Activated T-cell treated with anti-CD3 and anti-CD28 coated beads for 1 hour (primary cell): Measurements from ENCODE around the gene RPP40.
"Not testable (repeated sequence)": the region's sequence is repeated elsewhere in the genome, so short reads cannot be mapped to it uniquely, and the experiment has no call there.

ENCODE experiments used
- DNase-seq: peaks from one replicate; pipeline ENCODE4 v3.0.0-alpha.2; 2020; ENCODE audit warnings: low read depth

Gene RPP40

GRCh38 chr6:5003604-5004372, at the start of gene RPP40:
Gene RPP40, minus strand, starts transcription at chr6:5004037. Its CDS starts 35 bp downstream, at chr6:5004002.
- DNase-seq: peak; percentile 98

DNA sequence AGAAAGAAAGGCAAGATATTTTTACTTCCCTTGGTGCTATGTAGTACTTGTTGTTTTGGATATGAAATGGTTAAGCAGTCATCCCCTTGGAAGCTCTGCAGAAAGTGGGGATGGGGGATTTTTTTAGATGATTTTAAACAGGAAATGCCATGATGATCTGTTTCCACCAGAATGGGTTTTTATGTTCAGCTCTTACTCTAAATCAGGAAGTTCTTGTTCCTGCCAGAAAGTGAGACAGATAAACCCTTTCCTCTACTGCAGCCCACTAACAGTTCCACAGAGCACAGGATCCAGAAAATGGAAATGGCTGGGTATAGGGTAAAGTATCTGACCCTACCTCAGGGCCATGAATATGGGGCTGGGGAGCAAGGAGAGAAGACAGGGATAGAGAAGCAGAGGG, 49.2 kb upstream of the RPP40 start:
- DNase-seq: no peak

DNA sequence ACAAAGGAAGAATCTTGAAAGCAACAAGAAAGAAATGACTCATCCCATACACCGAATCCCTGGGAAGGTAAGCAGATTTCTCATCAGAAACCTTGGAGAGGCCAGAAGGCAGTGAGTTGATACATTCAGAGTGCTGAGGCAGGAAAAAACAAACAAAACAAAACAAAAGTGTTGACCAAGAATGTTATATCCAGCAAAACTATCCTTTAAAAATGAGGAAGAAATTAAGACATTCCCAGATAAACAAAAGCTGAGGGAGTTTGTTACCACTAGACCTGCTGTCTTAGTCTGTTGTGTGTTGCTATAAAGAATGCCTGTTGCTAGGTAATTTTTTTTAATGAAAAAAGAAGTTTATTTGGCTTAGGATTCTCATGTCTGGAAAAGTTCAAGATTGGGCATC, 47.6 kb upstream of the RPP40 start:
- no peak for DNase-seq

DNA sequence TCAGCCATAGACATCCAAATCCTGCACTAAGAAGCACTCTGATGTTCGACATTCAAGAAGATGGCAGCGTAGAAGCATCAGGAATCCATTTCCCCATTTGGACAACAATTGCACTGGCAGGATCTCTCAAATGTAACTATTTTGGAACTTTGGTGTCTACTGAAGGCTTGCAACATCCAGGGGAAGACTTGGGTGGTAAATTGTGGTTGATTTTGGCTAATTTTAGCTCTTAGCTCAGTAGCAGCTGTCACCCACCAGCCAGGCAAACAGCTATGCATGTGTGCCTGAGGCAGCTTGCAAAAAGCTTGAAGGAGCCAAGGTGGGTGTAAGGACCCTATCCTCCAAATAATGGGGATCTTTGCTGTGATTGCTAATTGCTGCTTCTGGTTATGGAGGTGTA, 46.2 kb upstream of the RPP40 start:
- no peak for DNase-seq

DNA sequence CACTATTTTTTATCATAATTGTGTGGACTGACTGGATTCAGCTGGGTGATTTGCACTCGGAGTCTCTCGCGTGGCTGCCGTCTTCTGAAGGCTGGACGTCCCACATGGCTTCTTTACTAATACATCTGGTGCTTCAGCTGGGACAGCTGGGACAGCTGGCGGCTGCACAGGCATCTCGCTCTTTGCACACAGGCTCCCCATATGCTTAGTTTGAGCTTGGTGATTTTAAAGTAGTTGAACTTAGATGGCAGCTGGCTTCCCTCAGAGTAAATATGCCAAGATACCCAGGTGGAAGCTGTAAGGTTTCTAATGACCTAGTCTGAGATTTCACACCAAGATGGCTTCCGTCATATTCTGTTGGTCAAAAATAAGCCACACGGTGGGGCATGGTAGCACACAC, 42.6 kb upstream of the RPP40 start:
- DNase-seq: no peak

DNA sequence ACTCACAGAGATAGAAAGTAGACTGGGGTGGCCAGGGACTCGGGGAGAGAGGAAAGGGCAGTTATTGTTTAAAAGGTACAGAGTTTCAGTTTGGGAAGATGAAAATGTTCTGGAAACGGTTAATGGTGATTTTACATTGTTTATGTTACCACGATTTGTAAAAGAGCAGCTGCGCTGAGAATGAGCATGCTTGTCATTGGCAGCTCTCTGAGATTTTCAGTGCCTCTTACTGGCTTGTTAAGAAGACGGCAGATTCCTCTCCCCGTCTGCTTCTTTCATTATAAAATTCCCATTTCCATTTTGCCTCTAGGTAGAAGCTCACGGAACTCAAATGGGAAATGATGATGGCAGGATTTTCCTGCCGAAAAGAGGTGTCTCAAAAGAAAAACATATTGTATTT, 41.6 kb upstream of the RPP40 start:
- no peak for DNase-seq

- no peak for DNase-seq
Observed at GRCh38 chr6:5044866-5045265, 41.0 kb upstream of the RPP40 start.

DNA sequence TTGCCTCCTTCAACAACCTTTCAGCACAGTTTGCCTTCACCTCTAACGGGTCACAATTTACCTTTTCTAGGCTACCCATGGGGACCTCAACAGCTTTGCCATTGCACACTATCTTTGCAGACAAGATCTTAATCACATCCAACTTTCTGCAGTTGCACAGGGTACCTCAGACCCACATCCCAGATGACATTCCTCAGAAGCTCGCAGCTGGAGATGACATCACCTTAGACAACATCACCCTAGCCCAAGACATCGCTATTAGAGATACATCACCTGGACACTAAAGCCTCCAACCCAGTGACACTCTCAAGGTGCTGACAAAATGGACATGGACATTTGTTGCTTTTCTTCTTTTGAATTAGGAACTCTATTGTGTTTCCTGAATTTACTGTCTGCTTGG, 38.6 kb upstream of the RPP40 start:
- DNase-seq: no peak

DNA sequence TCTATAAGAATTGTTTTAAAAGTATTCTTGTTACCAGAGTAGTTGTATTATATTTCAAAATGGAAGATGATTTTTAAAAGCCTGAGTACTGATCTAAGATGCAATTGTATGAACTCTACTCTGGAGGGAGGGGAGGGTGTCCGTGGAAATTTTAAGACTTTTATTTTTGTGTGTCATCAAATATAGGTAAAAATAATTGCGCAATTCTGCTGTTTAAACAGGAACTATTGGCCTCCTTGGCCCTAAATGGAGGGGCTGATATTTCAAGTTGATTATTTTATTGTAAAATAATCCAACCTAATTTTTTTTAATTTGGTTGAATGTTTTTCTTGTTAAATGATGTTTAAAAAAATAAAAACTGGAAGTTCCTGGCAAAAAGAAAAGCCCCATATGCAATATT, 38.1 kb upstream of the RPP40 start:
- no peak for DNase-seq

DNA sequence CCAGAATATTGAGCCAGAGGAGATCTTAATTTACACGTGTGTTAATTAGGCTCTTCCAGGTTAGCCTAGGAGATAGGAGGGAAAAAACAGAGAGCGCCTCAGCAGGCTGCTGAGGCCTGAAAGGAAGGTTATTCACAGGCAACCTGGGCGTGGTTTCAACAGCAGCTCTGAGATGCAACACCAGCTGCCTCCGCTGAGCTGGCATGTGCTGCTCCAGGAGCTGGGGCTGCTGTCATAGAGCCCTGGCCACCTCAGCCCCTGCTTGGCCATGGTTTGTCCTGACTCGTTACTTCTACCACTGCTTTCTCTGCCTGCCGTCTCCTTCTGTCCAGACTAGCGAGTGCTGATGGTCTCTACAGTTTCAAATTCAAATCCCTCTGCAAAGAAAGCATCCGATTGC, 32.4 kb upstream of the RPP40 start:
- no peak for DNase-seq

GRCh38 chr6:5034736-5035135, 30.9 kb upstream of the RPP40 start:
- DNase-seq: no peak

- DNase-seq: no peak
Observed at GRCh38 chr6:5034328-5034727, 30.5 kb upstream of the RPP40 start.

DNA sequence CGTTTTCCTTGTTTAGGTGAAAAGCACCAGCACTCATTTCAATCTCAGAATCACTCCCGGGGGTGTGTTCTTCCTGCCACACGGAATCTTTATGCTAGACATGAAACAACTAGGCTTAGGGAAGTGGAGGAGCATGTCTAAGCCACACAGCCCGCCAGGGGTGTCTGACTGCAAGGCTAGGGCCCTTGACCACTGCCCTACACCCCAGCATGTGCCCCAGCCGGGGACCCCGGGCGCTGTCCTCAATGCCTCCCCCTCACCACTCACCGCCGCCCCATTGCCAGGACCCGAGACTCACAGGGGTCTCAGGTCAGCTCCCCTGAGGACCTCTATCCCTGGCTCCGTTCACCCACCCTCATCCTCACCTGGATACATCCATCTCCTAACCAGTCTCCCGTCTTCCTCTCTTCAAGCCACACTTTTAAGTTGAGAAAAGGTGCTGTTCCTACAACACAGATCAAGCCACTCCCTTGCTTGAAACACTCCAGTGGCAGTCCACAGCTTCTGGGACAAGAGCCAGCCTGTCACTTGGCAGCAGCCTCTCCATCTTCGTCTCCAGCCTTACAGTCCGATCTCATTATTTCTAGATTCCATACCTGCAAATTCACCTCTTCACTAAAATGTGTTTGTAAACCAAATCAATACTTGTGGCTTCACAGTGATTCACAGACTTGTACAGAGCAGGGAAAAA, 29.5 kb upstream of the RPP40 start:
- not testable (repeated sequence) for DNase-seq

- not testable (repeated sequence) for DNase-seq
Observed at GRCh38 chr6:5032706-5033105, 28.9 kb upstream of the RPP40 start.

GRCh38 chr6:5031150-5031549, 27.3 kb upstream of the RPP40 start:
- DNase-seq: no peak

GRCh38 chr6:5030596-5031136, 26.8 kb upstream of the RPP40 start:
- DNase-seq: peak; percentile 47

DNA sequence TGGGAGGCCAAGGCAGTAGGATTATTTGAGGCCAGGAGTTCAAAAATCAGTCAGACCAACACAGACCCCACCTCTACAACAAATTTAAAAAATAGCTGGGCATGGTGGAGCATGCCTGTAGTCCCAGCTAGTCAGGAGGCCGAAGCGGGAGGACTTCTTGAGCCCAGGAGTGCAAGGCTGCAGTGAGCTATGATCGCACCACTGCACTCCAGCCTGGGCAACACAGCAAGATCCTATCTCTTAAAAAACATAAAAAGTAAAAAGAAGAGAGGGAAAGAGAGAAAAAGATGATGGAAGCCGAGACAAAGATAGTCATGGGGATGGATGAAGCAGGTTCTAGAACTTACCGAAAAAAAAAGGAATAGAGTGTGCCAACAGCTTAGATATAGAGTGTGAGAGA, 25.8 kb upstream of the RPP40 start:
- no peak for DNase-seq

DNA sequence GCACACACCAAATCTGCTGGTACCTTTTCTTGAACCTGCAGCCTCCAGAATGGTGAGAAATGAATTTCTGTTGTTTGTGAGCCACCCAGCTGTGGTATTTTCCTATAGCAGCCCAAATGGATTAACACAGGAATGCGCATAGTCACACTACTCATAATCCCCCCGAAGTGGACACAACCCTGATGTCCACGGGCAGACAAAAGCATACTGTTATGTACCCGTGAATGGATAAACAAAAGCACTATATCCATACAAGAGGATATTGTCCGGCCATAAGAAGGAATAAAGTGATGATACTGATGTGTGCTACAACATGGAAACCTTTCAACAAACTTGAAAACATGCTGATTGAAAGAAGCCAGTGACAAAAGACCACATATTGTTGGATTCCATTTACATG, 25.1 kb upstream of the RPP40 start:
- DNase-seq: no peak

GRCh38 chr6:5028301-5028700, 24.5 kb upstream of the RPP40 start:
- DNase-seq: no peak

GRCh38 chr6:5025911-5026819, 22.3 kb upstream of the RPP40 start:
- no peak for DNase-seq

- no peak for DNase-seq
Observed at GRCh38 chr6:5023923-5024322, 20.1 kb upstream of the RPP40 start.

DNA sequence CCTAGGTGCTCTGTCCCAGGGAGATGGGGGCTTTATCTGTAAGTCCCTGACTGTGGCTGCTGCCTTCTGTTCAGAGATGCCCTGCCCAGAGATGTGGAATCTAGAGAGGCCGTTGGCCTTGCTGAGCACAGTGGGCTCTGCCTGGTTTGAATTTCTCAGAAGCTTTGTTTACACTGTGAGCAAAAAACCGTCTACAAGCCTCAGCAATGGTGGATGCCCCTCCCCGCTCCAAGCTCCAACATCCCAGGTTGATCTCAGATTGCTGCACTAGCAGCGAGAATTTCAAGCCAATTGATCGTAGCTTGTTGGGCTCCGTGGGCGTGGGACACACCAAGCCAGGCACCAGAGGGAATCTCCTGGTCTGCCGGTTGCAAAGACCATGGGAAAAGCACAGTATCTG, 16.3 kb upstream of the RPP40 start:
- no peak for DNase-seq
